WTC11 (cell line): ENCODE results near the gene GJD3.

Source experiments
- SP1 ChIP-seq: sonication (generic); formaldehyde crosslinking; conservative IDR thresholded peaks from 2 replicates; pipeline ENCODE4 v1.8.1; 2022; ENCODE audit warnings: missing genetic modification reagents
- TEAD4 ChIP-seq: sonication (generic); formaldehyde crosslinking; IDR thresholded peaks from 2 replicates; pipeline ENCODE4 v1.8.0; 2022; ENCODE audit warnings: mild to moderate bottlenecking, missing genetic modification reagents
- ZNF317 ChIP-seq: sonication (generic); formaldehyde crosslinking; IDR thresholded peaks from 2 replicates; pipeline ENCODE4 v1.8.1; 2023; ENCODE audit warnings: low read depth, mild to moderate bottlenecking, moderate library complexity, missing genetic modification reagents, borderline replicate concordance
- TF ChIP-seq, protein P1 (sequence below): fragments of 200-600 bp; IDR thresholded peaks from 2 replicates; pipeline ENCODE4 v1.8.0; 2022; ENCODE audit warnings: antibody characterized with exemption
- TF ChIP-seq, protein P2 (sequence below): sonication (generic); formaldehyde crosslinking; IDR thresholded peaks from 2 replicates; pipeline ENCODE4 v1.8.0; 2022; ENCODE audit warnings: mild to moderate bottlenecking, missing genetic modification reagents

DNA sequence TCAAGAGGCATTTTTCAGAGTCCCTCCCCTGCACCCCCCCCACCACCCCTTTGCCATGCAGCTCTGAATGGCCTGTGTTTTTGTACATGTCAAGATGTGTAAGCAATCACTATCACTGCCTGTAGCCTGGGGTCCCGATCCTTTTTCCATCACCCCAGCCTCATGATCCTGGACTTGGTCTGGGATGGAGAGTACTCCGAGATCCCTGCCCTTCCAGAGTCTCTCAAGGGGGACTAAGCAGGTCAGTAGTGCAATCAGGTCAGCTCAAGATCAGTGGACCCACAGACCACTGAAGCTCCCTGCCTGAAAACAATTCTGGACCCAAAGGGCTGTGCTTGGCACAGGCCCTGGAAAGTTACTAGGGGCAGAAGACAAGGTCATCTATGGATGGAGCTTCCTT, 7.5 kb upstream of the GJD3 start:
- TF ChIP-seq TEAD4 (CRISPR knock-in tag) (no peak), SP1 (no peak), ZNF317 (no peak)
- TF ChIP-seq, protein P1, sequence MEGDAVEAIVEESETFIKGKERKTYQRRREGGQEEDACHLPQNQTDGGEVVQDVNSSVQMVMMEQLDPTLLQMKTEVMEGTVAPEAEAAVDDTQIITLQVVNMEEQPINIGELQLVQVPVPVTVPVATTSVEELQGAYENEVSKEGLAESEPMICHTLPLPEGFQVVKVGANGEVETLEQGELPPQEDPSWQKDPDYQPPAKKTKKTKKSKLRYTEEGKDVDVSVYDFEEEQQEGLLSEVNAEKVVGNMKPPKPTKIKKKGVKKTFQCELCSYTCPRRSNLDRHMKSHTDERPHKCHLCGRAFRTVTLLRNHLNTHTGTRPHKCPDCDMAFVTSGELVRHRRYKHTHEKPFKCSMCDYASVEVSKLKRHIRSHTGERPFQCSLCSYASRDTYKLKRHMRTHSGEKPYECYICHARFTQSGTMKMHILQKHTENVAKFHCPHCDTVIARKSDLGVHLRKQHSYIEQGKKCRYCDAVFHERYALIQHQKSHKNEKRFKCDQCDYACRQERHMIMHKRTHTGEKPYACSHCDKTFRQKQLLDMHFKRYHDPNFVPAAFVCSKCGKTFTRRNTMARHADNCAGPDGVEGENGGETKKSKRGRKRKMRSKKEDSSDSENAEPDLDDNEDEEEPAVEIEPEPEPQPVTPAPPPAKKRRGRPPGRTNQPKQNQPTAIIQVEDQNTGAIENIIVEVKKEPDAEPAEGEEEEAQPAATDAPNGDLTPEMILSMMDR: no peak
- TF ChIP-seq, protein P2, sequence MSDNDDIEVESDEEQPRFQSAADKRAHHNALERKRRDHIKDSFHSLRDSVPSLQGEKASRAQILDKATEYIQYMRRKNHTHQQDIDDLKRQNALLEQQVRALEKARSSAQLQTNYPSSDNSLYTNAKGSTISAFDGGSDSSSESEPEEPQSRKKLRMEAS (CRISPR knock-in tag): no peak
